ENCODE measurements around the gene FGF9.

DNA sequence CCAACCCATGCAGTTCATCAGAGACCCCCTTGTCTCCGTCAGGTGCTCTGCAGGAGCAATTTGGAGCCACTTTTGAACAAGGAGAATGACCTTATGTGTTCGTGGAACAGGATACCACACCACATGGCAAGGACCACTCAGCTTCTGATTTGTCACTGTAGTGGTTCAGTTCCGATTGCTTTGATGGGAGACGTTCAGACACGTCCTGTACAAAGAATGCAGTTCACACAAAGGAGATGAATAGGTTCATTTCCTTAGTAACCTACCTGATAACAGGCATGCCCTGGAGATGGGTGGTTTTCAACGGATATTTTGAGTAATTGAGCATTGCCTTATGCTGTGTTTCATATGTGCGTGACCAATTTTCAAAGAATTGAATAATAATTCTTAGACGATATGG is 17.2 kb downstream of the FGF9 start:
- TF ChIP-seq ELF1 (IDR thresholded peaks at IDR 0.05; ENCODE audit: borderline replicate concordance, low read depth) (no peak), POLR2A (IDR thresholded peaks at IDR 0.05; ENCODE audit: borderline replicate concordance, extremely low read depth, insufficient read depth, insufficient read length) (no peak)
- TF ChIP-seq, protein P1, sequence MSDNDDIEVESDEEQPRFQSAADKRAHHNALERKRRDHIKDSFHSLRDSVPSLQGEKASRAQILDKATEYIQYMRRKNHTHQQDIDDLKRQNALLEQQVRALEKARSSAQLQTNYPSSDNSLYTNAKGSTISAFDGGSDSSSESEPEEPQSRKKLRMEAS (IDR thresholded peaks at IDR 0.05), result no peak
- TF ChIP-seq, protein P2, sequence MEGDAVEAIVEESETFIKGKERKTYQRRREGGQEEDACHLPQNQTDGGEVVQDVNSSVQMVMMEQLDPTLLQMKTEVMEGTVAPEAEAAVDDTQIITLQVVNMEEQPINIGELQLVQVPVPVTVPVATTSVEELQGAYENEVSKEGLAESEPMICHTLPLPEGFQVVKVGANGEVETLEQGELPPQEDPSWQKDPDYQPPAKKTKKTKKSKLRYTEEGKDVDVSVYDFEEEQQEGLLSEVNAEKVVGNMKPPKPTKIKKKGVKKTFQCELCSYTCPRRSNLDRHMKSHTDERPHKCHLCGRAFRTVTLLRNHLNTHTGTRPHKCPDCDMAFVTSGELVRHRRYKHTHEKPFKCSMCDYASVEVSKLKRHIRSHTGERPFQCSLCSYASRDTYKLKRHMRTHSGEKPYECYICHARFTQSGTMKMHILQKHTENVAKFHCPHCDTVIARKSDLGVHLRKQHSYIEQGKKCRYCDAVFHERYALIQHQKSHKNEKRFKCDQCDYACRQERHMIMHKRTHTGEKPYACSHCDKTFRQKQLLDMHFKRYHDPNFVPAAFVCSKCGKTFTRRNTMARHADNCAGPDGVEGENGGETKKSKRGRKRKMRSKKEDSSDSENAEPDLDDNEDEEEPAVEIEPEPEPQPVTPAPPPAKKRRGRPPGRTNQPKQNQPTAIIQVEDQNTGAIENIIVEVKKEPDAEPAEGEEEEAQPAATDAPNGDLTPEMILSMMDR (IDR thresholded peaks at IDR 0.05 in 2 of 3, conservative IDR thresholded peaks at IDR 0.05 in 1 of 3; ENCODE audit: borderline replicate concordance in 1 of 3, insufficient read depth in 1 of 3, low read depth in 2 of 3, low read length in 2 of 3), result no peak
- TF ChIP-seq, protein P3, sequence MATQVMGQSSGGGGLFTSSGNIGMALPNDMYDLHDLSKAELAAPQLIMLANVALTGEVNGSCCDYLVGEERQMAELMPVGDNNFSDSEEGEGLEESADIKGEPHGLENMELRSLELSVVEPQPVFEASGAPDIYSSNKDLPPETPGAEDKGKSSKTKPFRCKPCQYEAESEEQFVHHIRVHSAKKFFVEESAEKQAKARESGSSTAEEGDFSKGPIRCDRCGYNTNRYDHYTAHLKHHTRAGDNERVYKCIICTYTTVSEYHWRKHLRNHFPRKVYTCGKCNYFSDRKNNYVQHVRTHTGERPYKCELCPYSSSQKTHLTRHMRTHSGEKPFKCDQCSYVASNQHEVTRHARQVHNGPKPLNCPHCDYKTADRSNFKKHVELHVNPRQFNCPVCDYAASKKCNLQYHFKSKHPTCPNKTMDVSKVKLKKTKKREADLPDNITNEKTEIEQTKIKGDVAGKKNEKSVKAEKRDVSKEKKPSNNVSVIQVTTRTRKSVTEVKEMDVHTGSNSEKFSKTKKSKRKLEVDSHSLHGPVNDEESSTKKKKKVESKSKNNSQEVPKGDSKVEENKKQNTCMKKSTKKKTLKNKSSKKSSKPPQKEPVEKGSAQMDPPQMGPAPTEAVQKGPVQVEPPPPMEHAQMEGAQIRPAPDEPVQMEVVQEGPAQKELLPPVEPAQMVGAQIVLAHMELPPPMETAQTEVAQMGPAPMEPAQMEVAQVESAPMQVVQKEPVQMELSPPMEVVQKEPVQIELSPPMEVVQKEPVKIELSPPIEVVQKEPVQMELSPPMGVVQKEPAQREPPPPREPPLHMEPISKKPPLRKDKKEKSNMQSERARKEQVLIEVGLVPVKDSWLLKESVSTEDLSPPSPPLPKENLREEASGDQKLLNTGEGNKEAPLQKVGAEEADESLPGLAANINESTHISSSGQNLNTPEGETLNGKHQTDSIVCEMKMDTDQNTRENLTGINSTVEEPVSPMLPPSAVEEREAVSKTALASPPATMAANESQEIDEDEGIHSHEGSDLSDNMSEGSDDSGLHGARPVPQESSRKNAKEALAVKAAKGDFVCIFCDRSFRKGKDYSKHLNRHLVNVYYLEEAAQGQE (IDR thresholded peaks at IDR 0.05; ENCODE audit: low read depth), result no peak
